Upper lobe of right lung (tissue), 1 donor: Measurements from ENCODE around the gene PRELID2. TPM values are rescaled to one million over a fixed set of nuclear protein-coding genes. Genes with fewer than 3 reads are reported as not detected.
"Not testable (repeated sequence)": the region's sequence is repeated elsewhere in the genome, so short reads cannot be mapped to it uniquely, and the experiment has no call there.

Experiments used
- ATAC-seq: fragments of 200-7000 bp; cut with Tn5 transposase; one replicate; pipeline ENCODE4 v1.9.1; 2020; ENCODE audit warnings: mild to moderate bottlenecking, moderate library complexity
- DNase-seq: peaks from one replicate; pipeline ENCODE4 v3.0.0-alpha.2; 2020
- H3K27ac ChIP-seq: fragments of 200-600 bp; one replicate; pipeline ENCODE4 v1.8.0; 2022
- H3K27me3 ChIP-seq: fragments of 200-600 bp; one replicate; pipeline ENCODE4 v1.8.0; 2022; ENCODE audit warnings: mild to moderate bottlenecking
- H3K36me3 ChIP-seq: fragments of 200-600 bp; one replicate; pipeline ENCODE4 v1.8.0; 2022
- H3K4me1 ChIP-seq: fragments of 200-600 bp; one replicate; pipeline ENCODE4 v1.8.0; 2022
- H3K4me3 ChIP-seq: fragments of 200-600 bp; one replicate; pipeline ENCODE4 v1.8.0; 2022; ENCODE audit warnings: mild to moderate bottlenecking
- H3K9me3 ChIP-seq: fragments of 200-600 bp; one replicate; pipeline ENCODE4 v1.8.0; 2022
- intact Hi-C: fragments of 100-400 bp; cut with DNase I; formaldehyde crosslinking; loops from one replicate; pipeline ENCODE4 v1.11.0; 2022
- total RNA-seq: library from RNA; stranded (reverse); fragmentation: NEBNext Ultra II Directional; extraction: Animal tissue kit (Norgen Biotek cat#: 25700); gene quantifications from one replicate; pipeline ENCODE4 v1.2.1, GENCODE V29; 2021
- TF ChIP-seq, protein P1 (sequence below): fragments of 200-600 bp; IDR thresholded peaks from one replicate; pipeline ENCODE4 v1.8.0; 2022; ENCODE audit warnings: antibody characterized with exemption
- donor health status: DM: no; HTN: yes; CAD: no; lungs with severe emphysema.

PRELID2 gene
- total RNA-seq, 1 donor from 2014 or later = 9.2 TPM

DNA sequence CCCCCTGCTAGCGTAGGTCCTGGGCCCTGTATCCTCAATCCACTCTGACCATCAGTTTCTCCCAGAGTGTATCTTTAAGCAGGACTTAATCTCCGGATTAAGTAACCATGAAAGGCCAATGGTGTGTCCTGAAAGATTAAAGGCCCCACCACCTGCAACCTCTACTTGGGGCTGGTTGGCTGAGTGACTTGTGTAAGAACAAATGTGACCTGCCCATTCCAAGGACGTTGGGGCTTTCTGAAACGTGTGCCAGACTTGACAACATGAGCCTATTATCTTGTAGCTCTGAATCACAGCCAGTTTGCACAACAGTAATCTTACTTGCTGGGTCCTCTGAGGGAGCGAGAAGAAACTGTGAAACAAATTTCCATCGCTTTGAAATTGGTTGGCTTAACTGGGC lies 3.1 kb upstream of the PRELID2 start:
- no peaks in the 10 kb centered on the region for H3K36me3 ChIP-seq
- TF ChIP-seq, protein P1, sequence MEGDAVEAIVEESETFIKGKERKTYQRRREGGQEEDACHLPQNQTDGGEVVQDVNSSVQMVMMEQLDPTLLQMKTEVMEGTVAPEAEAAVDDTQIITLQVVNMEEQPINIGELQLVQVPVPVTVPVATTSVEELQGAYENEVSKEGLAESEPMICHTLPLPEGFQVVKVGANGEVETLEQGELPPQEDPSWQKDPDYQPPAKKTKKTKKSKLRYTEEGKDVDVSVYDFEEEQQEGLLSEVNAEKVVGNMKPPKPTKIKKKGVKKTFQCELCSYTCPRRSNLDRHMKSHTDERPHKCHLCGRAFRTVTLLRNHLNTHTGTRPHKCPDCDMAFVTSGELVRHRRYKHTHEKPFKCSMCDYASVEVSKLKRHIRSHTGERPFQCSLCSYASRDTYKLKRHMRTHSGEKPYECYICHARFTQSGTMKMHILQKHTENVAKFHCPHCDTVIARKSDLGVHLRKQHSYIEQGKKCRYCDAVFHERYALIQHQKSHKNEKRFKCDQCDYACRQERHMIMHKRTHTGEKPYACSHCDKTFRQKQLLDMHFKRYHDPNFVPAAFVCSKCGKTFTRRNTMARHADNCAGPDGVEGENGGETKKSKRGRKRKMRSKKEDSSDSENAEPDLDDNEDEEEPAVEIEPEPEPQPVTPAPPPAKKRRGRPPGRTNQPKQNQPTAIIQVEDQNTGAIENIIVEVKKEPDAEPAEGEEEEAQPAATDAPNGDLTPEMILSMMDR = no peak
- no peak for DNase-seq
- H3K27me3 ChIP-seq = no peaks in the 10 kb centered on the region
- no peak overlapping the region for H3K4me3 ChIP-seq
- intact Hi-C loops = no loop called here
- H3K4me1 ChIP-seq = peaks cover 13% of the 10 kb centered on the region
- H3K27ac ChIP-seq = no peak overlapping the region
- ATAC-seq = no peak
- H3K9me3 ChIP-seq = no peaks in the 10 kb centered on the region

GRCh38 chr5:145836241-145836640 lies 1.1 kb upstream of the PRELID2 start:
- H3K36me3 ChIP-seq, DNase-seq, H3K9me3 ChIP-seq, intact Hi-C loops, H3K4me3 ChIP-seq, H3K27ac ChIP-seq, H3K27me3 ChIP-seq, ATAC-seq: not testable (repeated sequence)
- H3K4me1 ChIP-seq = peaks cover 14% of the 10 kb centered on the region

- ATAC-seq = no peak
- Histone ChIP-seq H3K27ac (peak overlapping the region; percentile 65), H3K4me3 (peak overlapping the region; percentile 72), H3K36me3 (no peaks in the 10 kb centered on the region), H3K4me1 (peaks cover 18% of the 10 kb centered on the region), H3K27me3 (no peaks in the 10 kb centered on the region), H3K9me3 (no peaks in the 10 kb centered on the region)
- no peak for DNase-seq
- TF ChIP-seq, protein P1 = no peak
- intact Hi-C loops = no loop called here
Measured at GRCh38 chr5:145835848-145836239, 702 bp upstream of the PRELID2 start.

DNA sequence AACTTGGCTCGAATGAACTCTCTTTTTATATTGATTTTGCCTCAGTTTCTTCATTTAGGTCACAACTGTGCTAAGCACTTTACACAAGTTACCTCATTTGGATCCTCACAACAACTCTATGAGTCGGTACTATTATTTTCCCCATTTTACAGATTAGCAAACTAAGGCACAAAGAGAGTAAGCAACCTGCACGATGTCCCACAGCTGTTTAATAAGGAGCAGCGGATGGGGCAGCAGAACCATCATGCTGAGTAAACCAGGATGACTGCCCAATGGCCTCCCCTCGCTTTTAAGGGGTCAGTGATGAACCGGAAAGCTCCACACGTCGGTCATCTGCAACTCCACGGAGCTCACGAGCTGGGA lies 607 bp downstream of the PRELID2 start:
- Histone ChIP-seq H3K27me3 (no peaks in the 10 kb centered on the region), H3K27ac (peak overlapping the region; percentile 65), H3K4me3 (peak overlapping the region; percentile 72), H3K4me1 (peaks cover 30% of the 10 kb centered on the region), H3K9me3 (no peaks in the 10 kb centered on the region), H3K36me3 (no peaks in the 10 kb centered on the region)
- DNase-seq (no peak), ATAC-seq (no peak)
- intact Hi-C loops = no loop called here
- TF ChIP-seq, protein P1 = no peak

- Histone ChIP-seq H3K9me3 (no peaks in the 10 kb centered on the region), H3K27ac (no peak overlapping the region), H3K4me3 (no peak overlapping the region), H3K4me1 (peaks cover 33% of the 10 kb centered on the region), H3K27me3 (no peaks in the 10 kb centered on the region), H3K36me3 (no peaks in the 10 kb centered on the region)
- intact Hi-C loops = no loop called here
- TF ChIP-seq, protein P1 = no peak
- DNase-seq (no peak), ATAC-seq (no peak)
Measured at GRCh38 chr5:145833631-145834200, 1.4 kb downstream of the PRELID2 start.

DNA sequence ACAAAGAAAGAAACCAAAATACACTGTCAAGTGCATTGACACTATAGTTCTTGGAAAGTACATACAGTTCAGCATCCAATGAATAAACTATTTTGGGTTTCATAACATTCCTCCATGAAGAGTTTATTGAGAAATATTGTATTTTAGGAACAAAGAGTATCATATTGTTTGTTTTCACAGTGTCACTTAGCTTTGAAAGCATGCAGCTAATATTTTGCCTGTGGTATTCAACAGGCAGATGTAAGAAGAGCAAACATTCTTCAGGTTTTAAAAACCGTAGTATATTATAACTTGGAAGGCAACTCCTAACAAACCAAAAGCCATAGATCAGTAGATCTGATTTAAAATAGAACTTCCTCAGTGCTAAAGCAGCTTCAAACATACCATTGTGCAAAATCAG lies 4.5 kb downstream of the PRELID2 start:
- Histone ChIP-seq H3K27ac (peak overlapping the region; percentile 38), H3K36me3 (no peaks in the 10 kb centered on the region), H3K4me1 (peaks cover 29% of the 10 kb centered on the region), H3K4me3 (no peak overlapping the region), H3K9me3 (no peaks in the 10 kb centered on the region), H3K27me3 (no peaks in the 10 kb centered on the region)
- ATAC-seq = no peak
- TF ChIP-seq, protein P1 = no peak
- DNase-seq = no peak
- intact Hi-C loops = no loop called here
